ENCODE results near the gene HOXD4. TPM values are rescaled to one million over a fixed set of nuclear protein-coding genes. Genes with fewer than 3 reads are reported as not detected.

The HOXD4 gene
- polyA plus RNA-seq, 2 of the 4 experiments (the other 2 are of a cell fraction) = 0.27 to 0.87 TPM

DNA sequence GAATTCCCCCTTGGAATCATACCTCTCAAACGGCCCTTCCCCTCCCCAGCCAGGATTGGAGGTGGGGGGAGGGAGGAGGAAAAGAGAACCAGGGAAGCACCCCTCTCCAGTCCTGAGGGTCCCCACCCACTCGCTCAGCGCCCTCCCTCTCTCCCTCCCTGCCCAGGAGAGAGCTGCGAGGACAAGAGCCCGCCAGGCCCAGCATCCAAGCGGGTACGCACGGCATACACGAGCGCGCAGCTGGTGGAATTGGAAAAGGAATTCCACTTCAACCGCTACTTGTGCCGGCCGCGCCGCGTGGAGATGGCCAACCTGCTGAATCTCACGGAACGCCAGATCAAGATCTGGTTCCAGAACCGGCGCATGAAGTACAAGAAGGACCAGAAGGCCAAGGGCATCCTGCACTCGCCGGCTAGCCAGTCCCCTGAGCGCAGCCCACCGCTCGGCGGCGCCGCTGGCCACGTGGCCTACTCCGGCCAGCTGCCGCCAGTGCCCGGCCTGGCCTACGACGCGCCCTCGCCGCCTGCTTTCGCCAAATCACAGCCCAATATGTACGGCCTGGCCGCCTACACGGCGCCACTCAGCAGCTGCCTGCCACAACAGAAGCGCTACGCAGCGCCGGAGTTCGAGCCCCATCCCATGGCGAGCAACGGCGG lies 20.1 kb downstream of the HOXD4 start:
- ATAC-seq = no peak
- POLR2A ChIA-PET = no interaction called here
- CTCF ChIA-PET = no interaction called here
- 92% methylated on average over 32 of the region's 51 CpGs for WGBS (ENCODE audit: missing lambda C conversion rate)
- H3K9me3 ChIP-seq = no peaks in the 10 kb centered on the region
- no peak for DNase-seq (ENCODE audit: low read depth in 1 of 2, low spot score in 1 of 2)
- peaks cover 6% of the 10 kb centered on the region; the same call in 1 of the 3 replicates for H3K4me1 ChIP-seq
- TF ChIP-seq HES2 (IDR thresholded peaks at IDR 0.05) (no peak), GATA3 (IDR thresholded peaks at IDR 0.05; ENCODE audit: borderline replicate concordance) (no peak), CTCF (IDR thresholded peaks at IDR 0.05) (no peak), EP300 (IDR thresholded peaks at IDR 0.05) (no peak), ZSCAN20 (CRISPR knock-in tag; IDR thresholded peaks at IDR 0.05) (no peak), HEYL (CRISPR knock-in tag; IDR thresholded peaks at IDR 0.05) (no peak), RCOR1 (IDR thresholded peaks at IDR 0.05; ENCODE audit: low read depth, low read length) (no peak), EHMT2 (IDR thresholded peaks at IDR 0.05; ENCODE audit: low read depth) (no peak), JUN (IDR thresholded peaks at IDR 0.05) (no peak), CHD2 (IDR thresholded peaks at IDR 0.05; ENCODE audit: low read length, partially characterized antibody) (no peak), JUNB (IDR thresholded peaks at IDR 0.05) (no peak)
- no peak overlapping the region for H3K4me2 ChIP-seq
- H3K27ac ChIP-seq = no peak overlapping the region
- no peak overlapping the region for H3K4me3 ChIP-seq
- FAIRE-seq = no peak

DNA sequence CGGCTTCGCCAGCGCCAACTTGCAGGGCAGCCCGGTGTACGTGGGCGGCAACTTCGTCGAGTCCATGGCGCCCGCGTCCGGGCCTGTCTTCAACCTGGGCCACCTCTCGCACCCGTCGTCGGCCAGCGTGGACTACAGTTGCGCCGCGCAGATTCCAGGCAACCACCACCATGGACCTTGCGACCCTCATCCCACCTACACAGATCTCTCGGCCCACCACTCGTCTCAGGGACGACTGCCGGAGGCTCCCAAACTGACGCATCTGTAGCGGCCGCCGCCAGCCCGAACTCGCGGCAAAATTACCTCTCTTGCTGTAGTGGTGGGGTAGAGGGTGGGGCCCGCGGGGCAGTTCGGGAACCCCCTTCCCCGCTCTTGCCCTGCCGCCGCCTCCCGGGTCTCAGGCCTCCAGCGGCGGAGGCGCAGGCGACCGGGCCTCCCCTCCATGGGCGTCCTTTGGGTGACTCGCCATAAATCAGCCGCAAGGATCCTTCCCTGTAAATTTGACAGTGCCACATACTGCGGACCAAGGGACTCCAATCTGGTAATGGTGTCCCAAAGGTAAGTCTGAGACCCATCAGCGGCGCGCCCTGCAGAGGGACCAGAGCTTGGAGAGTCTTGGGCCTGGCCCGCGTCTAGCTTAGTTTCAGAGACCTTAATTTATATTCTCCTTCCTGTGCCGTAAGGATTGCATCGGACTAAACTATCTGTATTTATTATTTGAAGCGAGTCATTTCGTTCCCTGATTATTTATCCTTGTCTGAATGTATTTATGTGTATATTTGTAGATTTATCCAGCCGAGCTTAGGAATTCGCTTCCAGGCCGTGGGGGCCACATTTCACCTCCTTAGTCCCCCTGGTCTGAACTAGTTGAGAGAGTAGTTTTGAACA lies 20.9 kb downstream of the HOXD4 start:
- no peaks in the 10 kb centered on the region for H3K9me3 ChIP-seq
- ATAC-seq (no peak), FAIRE-seq (no peak), DNase-seq (ENCODE audit: low read depth in 1 of 2, low spot score in 1 of 2) (no peak)
- ChIA-PET POLR2A (no interaction called here), CTCF (no interaction called here)
- no peak overlapping the region for H3K4me2 ChIP-seq
- H3K4me3 ChIP-seq = no peak overlapping the region
- H3K4me1 ChIP-seq = peaks cover 6% of the 10 kb centered on the region; the same call in 1 of the 3 replicates
- no peak for TF ChIP-seq ZC3H11A (IDR thresholded peaks at IDR 0.05)
- no peak for TF ChIP-seq CBX2 (IDR thresholded peaks at IDR 0.05; ENCODE audit: borderline replicate concordance, low read depth)
- TF ChIP-seq HOXB5 (CRISPR knock-in tag; IDR thresholded peaks at IDR 0.05) = no peak
- TF ChIP-seq HOXA7 (CRISPR knock-in tag; IDR thresholded peaks at IDR 0.05) = no peak
- TF ChIP-seq CBX8 (IDR thresholded peaks at IDR 0.05) = no peak
- no peak for TF ChIP-seq MAZ (IDR thresholded peaks at IDR 0.05; ENCODE audit: borderline replicate concordance, low read depth, low read length)
- no peak for TF ChIP-seq RNF2 (IDR thresholded peaks at IDR 0.05; ENCODE audit: borderline replicate concordance, low read depth)
- TF ChIP-seq REST (IDR thresholded peaks at IDR 0.05) = no peak
- no peak for TF ChIP-seq POLR2A (IDR thresholded peaks at IDR 0.05; ENCODE audit: low read length)
- TF ChIP-seq RCOR1 (IDR thresholded peaks at IDR 0.05; ENCODE audit: low read depth, low read length) = no peak
- TF ChIP-seq BHLHE40 (IDR thresholded peaks at IDR 0.05; ENCODE audit: low read depth, low read length) = no peak
- TF ChIP-seq SMC3 (IDR thresholded peaks at IDR 0.05) = no peak
- TF ChIP-seq ZNF302 (CRISPR knock-in tag; IDR thresholded peaks at IDR 0.05) = no peak
- TF ChIP-seq MAFK (IDR thresholded peaks at IDR 0.05; ENCODE audit: partially characterized antibody) = no peak
- TF ChIP-seq HEYL (CRISPR knock-in tag; IDR thresholded peaks at IDR 0.05) = no peak
- no peak overlapping the region for H3K27ac ChIP-seq
- 94% methylated on average over 44 of the region's 60 CpGs for WGBS (ENCODE audit: missing lambda C conversion rate)
